Measurements from ENCODE around the gene CACNA2D3.

CACNA2D3 gene

GRCh38 chr3:54541369-54541768 is 419.0 kb downstream of the CACNA2D3 start:
- DNase-seq: no peak

DNA sequence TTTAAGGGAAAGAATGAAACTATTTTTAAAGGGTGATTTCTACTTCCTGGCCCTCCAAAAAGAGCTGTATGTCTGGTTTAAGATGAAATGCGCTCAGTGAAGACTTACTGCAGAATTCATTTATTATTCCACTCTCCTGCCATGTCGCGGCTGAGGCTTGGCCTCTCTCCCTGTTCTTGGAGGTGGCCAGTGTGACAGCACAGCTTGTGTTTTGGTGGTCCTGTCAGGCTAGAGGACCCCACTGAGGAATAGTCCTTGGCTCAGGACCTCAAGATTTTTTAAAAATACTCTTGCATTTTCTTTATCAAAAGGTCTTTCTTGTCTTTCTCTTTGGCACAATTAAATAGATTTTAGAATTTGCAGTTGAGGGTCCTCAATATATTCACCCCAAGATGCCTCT is 421.1 kb downstream of the CACNA2D3 start:
- DNase-seq: no peak

- no peak for DNase-seq
These were observed 424.7 kb downstream of the CACNA2D3 start for GRCh38 chr3:54547051-54547450.

GRCh38 chr3:54547846-54548245 is 425.5 kb downstream of the CACNA2D3 start:
- DNase-seq: no peak

- DNase-seq: no peak
These were observed 427.4 kb downstream of the CACNA2D3 start for GRCh38 chr3:54549607-54550220.

DNA sequence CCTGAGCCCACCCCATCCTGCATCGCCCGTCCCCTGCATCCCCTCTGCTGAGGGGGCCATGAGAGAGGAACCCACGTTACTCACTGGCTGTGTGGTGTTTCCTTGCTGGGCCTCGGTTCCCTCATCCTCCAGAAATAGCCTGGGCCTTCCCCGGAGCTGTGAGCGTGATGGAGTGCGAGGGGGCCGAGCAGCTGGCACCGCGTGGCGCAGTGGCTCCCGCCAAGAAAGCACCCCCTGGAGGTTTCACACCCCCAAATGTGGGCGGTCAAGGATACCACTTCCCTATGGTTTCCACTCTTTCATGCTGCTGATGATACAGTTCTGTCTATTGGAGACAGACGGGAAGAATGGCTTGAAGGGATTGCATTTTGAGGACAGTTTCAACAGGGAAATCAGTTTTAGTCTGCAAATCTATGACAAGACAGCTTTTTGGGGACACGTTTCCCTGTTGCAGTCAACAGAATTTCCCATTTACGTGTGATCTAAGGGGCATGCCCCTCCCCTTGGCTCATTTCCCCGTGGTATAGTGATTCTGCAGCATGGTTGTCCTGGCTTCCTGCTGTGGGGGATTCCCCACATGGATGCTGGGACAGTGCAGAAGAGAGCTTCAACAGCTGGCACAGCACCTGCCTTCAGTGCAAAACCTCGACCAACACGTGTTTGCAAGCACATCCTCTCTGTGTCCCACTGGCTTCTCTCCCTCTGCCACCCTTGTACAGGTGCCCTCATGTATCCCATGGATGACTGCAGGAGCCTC is 428.0 kb downstream of the CACNA2D3 start:
- no peak for DNase-seq

DNA sequence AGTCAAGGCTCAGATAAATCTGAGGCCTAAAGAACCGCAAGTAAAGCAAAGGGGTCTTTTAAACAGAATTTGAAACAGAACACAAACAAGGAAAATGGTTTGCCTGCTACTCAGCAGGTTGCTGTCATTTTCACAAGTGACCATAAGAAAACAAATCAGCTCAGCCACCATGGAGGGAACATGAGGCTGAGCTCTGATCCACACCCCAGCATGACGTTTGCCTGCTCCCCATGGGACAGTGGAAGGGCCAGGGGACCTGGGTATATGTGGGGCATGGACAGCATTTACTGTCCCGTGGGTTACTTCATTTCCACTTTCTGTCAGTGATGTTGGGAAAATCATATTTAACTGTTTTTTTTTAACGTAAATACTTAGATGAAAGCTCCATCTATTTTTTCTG is 434.3 kb downstream of the CACNA2D3 start:
- no peak for DNase-seq

DNA sequence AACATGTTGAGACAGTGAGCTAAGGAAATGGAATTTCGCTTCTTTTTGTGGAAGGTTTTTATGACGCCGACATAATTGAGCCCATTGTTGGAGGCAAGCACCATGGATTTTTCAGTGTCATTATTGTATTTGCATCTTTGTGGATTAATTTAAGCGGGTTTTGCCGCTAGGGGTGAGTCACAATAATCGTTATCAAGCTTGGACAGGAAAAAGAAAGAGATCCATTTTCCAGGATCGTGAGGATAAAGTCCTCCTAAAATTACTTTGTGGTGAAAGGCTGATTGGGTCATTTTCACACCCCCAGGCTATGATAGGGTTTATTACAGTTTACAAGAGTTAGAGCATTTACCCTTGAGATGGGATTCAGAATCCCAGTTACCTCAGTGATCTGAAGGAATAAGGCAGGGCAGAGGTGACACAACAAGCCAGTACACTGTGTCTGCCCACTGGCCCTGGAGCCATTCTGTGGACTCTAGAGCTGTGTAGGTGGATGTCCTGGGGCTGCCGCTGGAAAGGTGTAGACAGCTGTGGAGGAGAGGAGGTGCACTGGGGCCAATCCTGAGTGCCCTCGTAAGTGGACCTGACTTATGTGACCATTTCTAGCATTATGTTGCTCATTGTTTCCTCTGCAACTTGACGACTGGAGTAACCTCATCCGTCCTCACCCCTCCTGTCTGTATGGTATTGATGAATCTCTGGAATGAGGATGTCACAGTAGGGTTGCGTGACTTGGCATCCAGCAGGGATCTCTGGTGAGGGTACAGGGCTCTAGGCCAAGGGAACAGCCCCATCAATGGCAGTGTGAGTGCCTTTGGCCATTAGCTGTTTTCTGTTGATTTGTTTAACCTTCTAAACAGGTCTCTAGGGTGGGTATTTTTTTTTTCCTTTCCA is 435.4 kb downstream of the CACNA2D3 start:
- DNase-seq: no peak

DNA sequence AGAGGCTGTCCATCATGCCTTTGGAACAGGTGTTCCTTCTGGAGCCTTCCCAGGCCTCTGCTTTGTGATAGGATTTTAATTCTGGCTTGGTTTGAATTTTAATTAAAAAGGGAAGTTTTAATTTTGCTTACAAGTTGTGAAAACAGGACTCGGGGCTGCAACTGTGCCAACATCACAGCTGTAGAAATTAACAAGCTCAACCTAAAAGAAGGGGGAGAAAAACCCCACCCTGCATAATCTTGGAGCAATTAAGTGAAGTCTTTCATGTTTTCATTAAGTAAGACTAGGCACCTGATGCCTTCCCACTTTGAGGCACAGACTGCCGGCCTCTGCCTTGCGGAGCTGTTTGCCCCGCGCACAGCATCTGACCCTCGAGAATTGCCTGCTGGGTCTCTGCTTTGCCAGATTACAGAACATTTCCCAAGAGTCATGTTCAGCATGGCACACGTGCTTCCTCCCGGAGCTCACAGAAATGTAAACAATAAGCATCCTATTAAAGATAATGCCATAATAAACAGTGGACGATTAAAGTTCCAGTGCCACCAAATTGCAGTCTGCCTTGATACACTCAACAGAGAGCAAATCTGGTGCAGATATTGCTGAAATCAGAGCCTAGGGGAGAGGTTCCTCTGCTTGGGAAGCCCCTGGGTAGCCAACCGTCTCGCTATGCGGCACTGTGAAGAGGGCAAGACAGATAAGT is 441.3 kb downstream of the CACNA2D3 start:
- no peak for DNase-seq

- DNase-seq: no peak
These were observed 442.1 kb downstream of the CACNA2D3 start for GRCh38 chr3:54564374-54564925.

GRCh38 chr3:54565956-54566355 is 443.6 kb downstream of the CACNA2D3 start:
- no peak for DNase-seq

DNA sequence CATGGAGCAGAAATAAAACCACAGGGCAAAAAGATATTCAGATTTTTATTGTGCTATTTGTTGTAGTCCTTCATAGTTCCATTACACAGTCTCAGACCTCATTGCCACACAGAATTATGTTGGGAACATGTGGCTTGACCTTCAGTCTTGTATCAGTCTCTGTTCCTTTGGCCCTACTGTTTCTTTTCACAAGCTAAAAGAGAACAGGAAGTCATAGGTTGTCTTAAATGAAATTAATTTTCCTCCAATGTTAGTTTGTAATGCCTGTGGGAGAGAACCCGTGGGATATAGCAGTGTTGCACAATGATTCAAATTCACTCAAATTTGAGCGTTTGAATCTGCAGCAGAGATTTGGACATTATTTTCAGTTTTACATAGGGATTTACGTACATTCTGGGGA is 445.6 kb downstream of the CACNA2D3 start:
- no peak for DNase-seq

DNA sequence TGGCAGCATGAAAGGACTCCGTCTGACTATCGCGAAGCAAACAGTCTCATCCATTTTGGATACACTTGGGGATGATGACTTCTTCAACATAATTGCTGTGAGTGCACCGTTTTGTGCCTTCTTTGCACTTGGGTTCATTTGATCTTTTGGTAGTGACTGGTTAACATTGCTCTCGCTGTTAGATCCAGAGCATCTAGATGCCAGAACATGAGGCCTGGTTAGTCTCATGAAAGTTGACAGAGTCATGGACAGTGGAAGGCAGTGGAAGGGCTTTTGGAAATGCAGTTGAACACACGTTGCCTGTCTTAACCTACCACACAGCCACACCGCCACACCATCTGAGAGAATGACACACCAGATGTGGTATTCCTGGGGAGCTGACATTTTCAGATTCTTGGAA is 447.7 kb downstream of the CACNA2D3 start:
- no peak for DNase-seq

DNA sequence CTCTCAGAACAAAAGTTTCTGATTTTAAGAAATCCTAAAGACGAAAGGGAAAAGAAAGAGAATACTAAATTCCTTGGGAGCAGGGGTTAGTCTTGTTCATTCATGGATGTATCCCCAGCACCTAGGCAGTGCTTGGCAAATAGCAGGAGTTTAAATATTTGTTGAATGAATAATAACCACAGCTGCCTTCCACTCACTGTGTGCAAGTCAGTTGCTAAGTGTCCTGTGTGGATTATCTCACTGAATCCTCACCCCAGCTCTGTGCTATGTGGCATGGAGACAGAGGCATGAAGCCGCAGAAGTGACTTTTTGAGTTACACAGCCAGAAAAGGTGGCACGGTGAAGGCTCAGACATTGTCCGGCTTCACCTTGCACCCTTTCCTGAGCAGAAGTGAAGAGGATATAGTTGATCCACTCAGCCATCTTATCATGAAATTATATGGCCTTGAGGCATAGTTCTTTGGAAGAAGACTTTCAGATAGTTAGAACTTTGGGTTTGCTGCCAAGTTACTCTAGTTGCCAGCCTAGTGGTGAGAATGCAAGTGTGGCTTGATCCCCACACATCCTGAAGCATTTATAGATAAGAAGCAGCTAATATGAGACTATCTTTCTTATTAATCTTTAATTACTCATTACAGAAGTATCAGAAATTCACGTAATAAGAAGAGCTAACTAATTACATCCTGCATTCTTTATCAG is 450.0 kb downstream of the CACNA2D3 start:
- no peak for DNase-seq

DNA sequence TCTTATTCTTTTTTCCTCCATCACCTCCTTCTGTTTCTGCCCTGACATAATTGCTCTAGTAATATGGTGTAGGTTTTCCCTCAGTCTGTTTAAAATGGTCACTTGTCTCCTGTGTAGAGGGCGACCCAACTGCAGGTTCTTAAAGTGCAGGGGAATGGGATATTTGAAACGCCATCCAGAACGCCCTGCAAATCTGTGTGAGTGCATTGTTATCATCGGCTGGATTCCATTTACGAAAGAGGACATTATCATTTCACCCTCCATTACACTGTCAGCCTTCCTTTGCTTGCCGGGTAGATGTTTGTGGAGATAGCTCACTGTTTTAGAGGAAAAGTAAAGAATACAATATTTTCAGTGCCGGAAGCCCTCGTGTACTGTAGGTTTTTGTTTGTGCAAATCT is 451.5 kb downstream of the CACNA2D3 start:
- DNase-seq: no peak

- DNase-seq: no peak
These were observed 452.7 kb downstream of the CACNA2D3 start for GRCh38 chr3:54574906-54575617.

DNA sequence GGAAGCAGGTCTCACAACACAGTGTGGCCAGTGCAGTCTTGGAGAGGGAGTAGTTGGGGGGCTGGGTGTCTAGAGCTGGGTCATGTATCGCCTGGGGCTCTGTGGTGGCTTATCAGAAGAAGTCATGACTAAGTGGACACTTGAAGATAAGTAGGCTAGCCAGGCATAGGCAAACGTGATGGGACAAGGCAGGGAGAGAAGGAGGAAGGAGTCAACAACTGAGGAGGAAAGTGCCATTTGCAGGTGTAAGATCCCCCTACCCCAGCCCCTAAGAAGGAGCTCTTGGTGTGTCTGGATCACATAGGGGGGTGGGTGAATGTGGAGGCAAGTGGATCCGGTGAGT is 453.2 kb downstream of the CACNA2D3 start:
- no peak for DNase-seq

DNA sequence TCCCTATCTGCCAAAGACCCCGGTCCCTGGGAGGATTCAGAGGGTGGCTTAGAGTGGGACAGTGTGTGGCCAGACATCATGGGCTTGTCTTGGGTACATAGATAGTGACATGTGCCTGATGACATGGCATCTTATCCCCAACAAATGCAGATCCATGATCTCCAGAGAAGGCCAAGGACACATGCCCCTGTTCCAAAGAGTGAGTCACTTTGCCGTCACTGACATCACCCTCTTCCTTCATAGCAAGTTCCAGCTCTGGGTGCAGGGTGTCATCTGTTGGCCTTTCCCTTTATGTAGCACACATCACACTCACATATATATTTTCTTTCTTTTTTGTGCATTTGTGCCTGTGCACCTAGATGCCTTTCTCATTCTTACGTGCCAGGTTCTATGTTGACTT is 455.0 kb downstream of the CACNA2D3 start:
- no peak for DNase-seq

DNA sequence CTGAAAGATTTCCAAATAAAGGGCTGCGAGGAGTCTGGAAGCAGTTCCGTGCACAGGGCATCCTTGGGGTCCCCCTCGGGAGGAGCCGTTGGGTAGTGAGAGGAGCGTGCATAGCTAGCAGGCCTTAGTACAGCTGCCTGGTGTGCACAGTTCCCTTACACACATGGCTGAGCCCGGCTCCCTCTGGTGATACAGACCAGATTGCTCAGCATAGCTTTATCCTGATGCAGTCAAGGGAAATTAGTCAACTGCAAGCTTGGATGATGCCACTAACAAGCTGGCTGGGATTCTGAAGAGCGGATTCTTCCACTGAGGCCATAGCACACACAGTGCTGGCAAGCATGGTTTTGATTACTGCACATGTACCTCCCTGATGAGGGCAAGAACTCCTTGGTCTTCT is 456.1 kb downstream of the CACNA2D3 start:
- DNase-seq: no peak

- no peak for DNase-seq
These were observed 458.1 kb downstream of the CACNA2D3 start for GRCh38 chr3:54580453-54580852.

- no peak for DNase-seq
These were observed 460.1 kb downstream of the CACNA2D3 start for GRCh38 chr3:54582424-54582823.

GRCh38 chr3:54591157-54591556 is 468.8 kb downstream of the CACNA2D3 start:
- DNase-seq: no peak
